ENCODE data around the gene NCAM1.

Gene NCAM1

GRCh38 chr11:113274713-113275582 lies 313.7 kb downstream of the NCAM1 start:
- TF ChIP-seq CTCF (IDR thresholded peaks at IDR 0.05; ENCODE audit: control extremely low read depth, extremely low read depth, low read depth, missing control alignments) = no peak
- ChIA-PET POLR2A (no interaction called here), CTCF (interaction anchor here (0.7 to 3.6 kb wide), 6 partner anchors 8 to 32 kb away, joined by 3 to 21 read pairs (median 3); no protein-coding TSS in a partner anchor)
- DNase-seq (ENCODE audit: extremely low spot score) = no peak

GRCh38 chr11:113275602-113276001 lies 314.4 kb downstream of the NCAM1 start:
- ChIA-PET CTCF (interaction anchor here (0.7 to 3.6 kb wide), 5 partner anchors 10 to 31 kb away, joined by 3 to 21 read pairs (median 3); no protein-coding TSS in a partner anchor), POLR2A (no interaction called here)
- no peak for TF ChIP-seq CTCF (IDR thresholded peaks at IDR 0.05; ENCODE audit: control extremely low read depth, extremely low read depth, low read depth, missing control alignments)
- DNase-seq (ENCODE audit: extremely low spot score) = no peak

- no peak for TF ChIP-seq CTCF (IDR thresholded peaks at IDR 0.05; ENCODE audit: control extremely low read depth, extremely low read depth, low read depth, missing control alignments)
- no peak for DNase-seq (ENCODE audit: extremely low spot score)
- POLR2A ChIA-PET = no interaction called here
- CTCF ChIA-PET = interaction anchor here (1.3 to 3.6 kb wide), 4 partner anchors 13 to 30 kb away, joined by 3 to 21 read pairs (median 8); no protein-coding TSS in a partner anchor
Measured at GRCh38 chr11:113276466-113276865, 315.2 kb downstream of the NCAM1 start.

GRCh38 chr11:113277907-113278306 lies 316.7 kb downstream of the NCAM1 start:
- TF ChIP-seq CTCF (IDR thresholded peaks at IDR 0.05; ENCODE audit: control extremely low read depth, extremely low read depth, low read depth, missing control alignments) = no peak
- CTCF ChIA-PET = interaction anchor here (0.8 to 2.8 kb wide), 3 partner anchors 12 to 690 kb away, joined by 3 to 12 read pairs (median 8); no protein-coding TSS in a partner anchor
- POLR2A ChIA-PET = no interaction called here
- no peak for DNase-seq (ENCODE audit: extremely low spot score)

- ChIA-PET CTCF (interaction anchor here (2.0 to 2.8 kb wide), 2 partner anchors 11 to 690 kb away, joined by 8 to 12 read pairs; no protein-coding TSS in a partner anchor), POLR2A (no interaction called here)
- no peak for DNase-seq (ENCODE audit: extremely low spot score)
- TF ChIP-seq CTCF (IDR thresholded peaks at IDR 0.05; ENCODE audit: control extremely low read depth, extremely low read depth, low read depth, missing control alignments) = no peak
Measured at GRCh38 chr11:113278481-113278880, 317.3 kb downstream of the NCAM1 start.

GRCh38 chr11:113278925-113279324 lies 317.7 kb downstream of the NCAM1 start:
- CTCF ChIA-PET = interaction anchor here (2.0 to 2.8 kb wide), 2 partner anchors 11 to 691 kb away, joined by 8 to 12 read pairs; no protein-coding TSS in a partner anchor

More at GRCh38 chr11:113278925-113279324, 317.7 kb downstream of the NCAM1 start:
- no peak for DNase-seq (ENCODE audit: extremely low spot score)
- POLR2A ChIA-PET = no interaction called here
- TF ChIP-seq CTCF (IDR thresholded peaks at IDR 0.05; ENCODE audit: control extremely low read depth, extremely low read depth, low read depth, missing control alignments) = no peak

All from GM10248 (cell line).